HCT116 (cell line): ENCODE measurements around the gene OR4B1. TPM values are rescaled to one million over a fixed set of nuclear protein-coding genes. Genes with fewer than 3 reads are reported as not detected.

ENCODE experiments used
- ATAC-seq: fragments of 200-7000 bp; cut with Tn5 transposase; 2 replicates; pipeline ENCODE4 v1.9.1; 2020; ENCODE audit warnings: mild to moderate bottlenecking, moderate library complexity
- BruUV-seq: library from RNA; stranded (reverse); fragments of 400-500 nt; replicated peaks from 2 replicates; lab custom pipeline; 2021; lab: Mats Ljungman, UMichigan
- CTCF ChIA-PET: fragments of 300-600 bp; sonication (Branson Sonifier 250); formaldehyde crosslinking; loops from one replicate; lab custom pipeline; 2021; ENCODE audit warnings: antibody characterized with exemption; lab: Charles Lee
- POLR2A ChIA-PET: fragments of 300-600, 350-600 bp; sonication (Branson Sonifier 250); formaldehyde crosslinking; loops from one replicate; lab custom pipeline; 2021; ENCODE audit warnings: antibody characterized with exemption; lab: Charles Lee
- RAD21 ChIA-PET, 2 experiments: fragments of 300-600 bp; sonication (Branson Sonifier 250); formaldehyde crosslinking; loops; one replicate each; lab custom pipeline; 2023; ENCODE audit warnings: low total read pairs in 2 of 2; ENCODE audit not compliant: uncharacterized antibody in 2 of 2, unreplicated experiment in 2 of 2, low non-redundant PET in 1 of 2; lab: Charles Lee
- DNase-seq: peaks from one replicate; pipeline ENCODE4 v3.0.0-alpha.2; 2010; ENCODE audit warnings: low read depth, low spot score
- H2AFZ ChIP-seq: fragments of 200-600 bp; shearing (Covaris generic), sonication (generic); 2 replicates; pipeline ENCODE4 v1.6.1; 2017; ENCODE audit warnings: low read depth, mixed run types, mixed read lengths, antibody characterized with exemption, low read length; ENCODE audit not compliant: poor library complexity, severe bottlenecking
- H3K27ac ChIP-seq: 2 replicates; pipeline ENCODE4 v1.5.1; 2012; ENCODE audit warnings: low read depth, low read length
- H3K27me3 ChIP-seq: fragments of 200-600 bp; sonication (generic); 2 replicates; pipeline ENCODE4 v1.6.1; 2016; ENCODE audit warnings: mixed run types, low read length, mixed read lengths; ENCODE audit not compliant: insufficient read depth
- H3K36me3 ChIP-seq, 2 experiments: fragments of 200-500 bp in 1 of 2; fragments of 200-600 bp in 1 of 2; sonication (Bioruptor generic) in 1 of 2; sonication (generic) in 1 of 2; 2 replicates each; pipeline versions ENCODE4 v1.5.1 to v1.6.1; 2014 to 2016; ENCODE audit warnings: low read length in 2 of 2, inconsistent platforms in 1 of 2, mixed read lengths in 1 of 2, mixed run types in 1 of 2; ENCODE audit not compliant: insufficient read depth in 2 of 2, control insufficient read depth in 1 of 2
- H3K4me1 ChIP-seq, 2 experiments: fragments of 200-600 bp in 1 of 2; sonication (generic) in 1 of 2; 2 replicates each; pipeline versions ENCODE4 v1.5.1 to v1.6.1; 2012 to 2017; ENCODE audit warnings: low read length in 2 of 2, inconsistent platforms in 1 of 2, mild to moderate bottlenecking in 1 of 2, mixed read lengths in 1 of 2, mixed run types in 1 of 2, moderate library complexity in 1 of 2; ENCODE audit not compliant: insufficient read depth in 2 of 2, control insufficient read depth in 1 of 2
- H3K4me2 ChIP-seq: fragments of 200-600 bp; sonication (generic); 2 replicates; pipeline ENCODE4 v1.6.1; 2017; ENCODE audit warnings: mixed run types, low read length, mixed read lengths
- H3K4me3 ChIP-seq, 2 experiments: fragments of 200-600 bp in 1 of 2; sonication (generic) in 1 of 2; replicated peaks in 1 of 2; 2 replicates each; pipeline ENCODE4 v1.5.1; 2011 to 2016; ENCODE audit warnings: low read length in 2 of 2, control low read depth in 1 of 2, low read depth in 1 of 2, mild to moderate bottlenecking in 1 of 2, mixed read lengths in 1 of 2, mixed run types in 1 of 2
- H3K79me2 ChIP-seq: fragments of 200-600 bp; sonication (generic); 2 replicates; pipeline ENCODE4 v1.6.1; 2017; ENCODE audit warnings: mild to moderate bottlenecking, mixed run types, low read length, moderate library complexity, mixed read lengths; ENCODE audit not compliant: insufficient read depth
- H3K9ac ChIP-seq: fragments of 200-600 bp; sonication (generic); 2 replicates; pipeline ENCODE4 v1.6.1; 2016; ENCODE audit warnings: low read length, mixed read lengths
- H3K9me2 ChIP-seq: fragments of 200-600 bp; sonication (generic), shearing (Covaris generic); 2 replicates; pipeline ENCODE4 v1.6.1; 2017; ENCODE audit warnings: mixed run types, mild to moderate bottlenecking, moderate library complexity; ENCODE audit not compliant: insufficient read depth
- H3K9me3 ChIP-seq, 2 experiments: fragments of 200-500 bp in 1 of 2; fragments of 200-600 bp in 1 of 2; sonication (Bioruptor generic) in 1 of 2; sonication (generic) in 1 of 2; 2 replicates each; pipeline ENCODE4 v1.6.1; 2014 to 2017; ENCODE audit warnings: low read length in 2 of 2, mixed read lengths in 2 of 2, inconsistent platforms in 1 of 2, low read depth in 1 of 2, mild to moderate bottlenecking in 1 of 2, mixed run types in 1 of 2, moderate library complexity in 1 of 2; ENCODE audit not compliant: control insufficient read depth in 1 of 2, insufficient read depth in 1 of 2
- H4K20me1 ChIP-seq: fragments of 200-600 bp; sonication (generic), shearing (Covaris generic); 2 replicates; pipeline ENCODE4 v1.6.1; 2017; ENCODE audit warnings: mixed run types, mild to moderate bottlenecking, moderate library complexity; ENCODE audit not compliant: insufficient read depth
- ATF3 ChIP-seq: IDR thresholded peaks from 2 replicates; pipeline ENCODE4 v1.6.1; 2012
- CEBPB ChIP-seq: IDR thresholded peaks from 2 replicates; pipeline ENCODE4 v1.6.1; 2012; ENCODE audit warnings: low read depth
- CTCF ChIP-seq, 3 experiments: fragments of 200-600 bp in 1 of 3; sonication (generic) in 1 of 3; IDR thresholded peaks in 2 of 3; conservative IDR thresholded peaks in 1 of 3; 2 replicates each; pipeline ENCODE4 v1.5.1; 2012 to 2017; ENCODE audit warnings: low read depth in 2 of 3, low read length in 2 of 3, antibody characterized with exemption in 1 of 3, borderline replicate concordance in 1 of 3, control low read depth in 1 of 3, mild to moderate bottlenecking in 1 of 3, mixed read lengths in 1 of 3, mixed run types in 1 of 3, moderate library complexity in 1 of 3; ENCODE audit not compliant: insufficient read depth in 1 of 3
- EGR1 ChIP-seq: IDR thresholded peaks from 2 replicates; pipeline ENCODE4 v1.6.1; 2012; ENCODE audit warnings: low read depth
- ELF1 ChIP-seq: IDR thresholded peaks from 2 replicates; pipeline ENCODE4 v1.6.1; 2012; ENCODE audit warnings: low read depth, borderline replicate concordance
- EZH2phosphoT487 ChIP-seq: fragments of 200-600 bp; IDR thresholded peaks from 2 replicates; pipeline ENCODE4 v1.6.1; 2018; ENCODE audit warnings: antibody characterized with exemption, borderline replicate concordance
- FOSL1 ChIP-seq: IDR thresholded peaks from 2 replicates; pipeline ENCODE4 v1.6.1; 2012; ENCODE audit warnings: low read depth
- JUND ChIP-seq: IDR thresholded peaks from 2 replicates; pipeline ENCODE4 v1.6.1; 2012
- POLR2A ChIP-seq: IDR thresholded peaks from 2 replicates; pipeline ENCODE4 v1.7.0; 2011; ENCODE audit warnings: borderline replicate concordance; ENCODE audit not compliant: insufficient read depth, insufficient read length; ENCODE audit errors: extremely low read depth
- SIN3A ChIP-seq: IDR thresholded peaks from 2 replicates; pipeline ENCODE4 v1.6.1; 2012; ENCODE audit warnings: low read depth
- SP1 ChIP-seq: IDR thresholded peaks from 2 replicates; pipeline ENCODE4 v1.6.1; 2012; ENCODE audit warnings: low read depth
- SRF ChIP-seq: IDR thresholded peaks from 2 replicates; pipeline ENCODE4 v1.6.1; 2012; ENCODE audit warnings: low read depth
- TCF7L2 ChIP-seq: IDR thresholded peaks from 2 replicates; pipeline ENCODE4 v1.7.0; 2011; ENCODE audit warnings: borderline replicate concordance, inconsistent platforms; ENCODE audit not compliant: insufficient read depth, insufficient read length; ENCODE audit errors: extremely low read depth
- ZFX ChIP-seq: fragments of 450-650 bp; IDR thresholded peaks from 2 replicates; pipeline ENCODE4 v1.6.1; 2017
- ZNF274 ChIP-seq: fragments of 200-500 bp; sonication (Bioruptor generic); IDR thresholded peaks from 2 replicates; pipeline ENCODE4 v1.6.1; 2014; ENCODE audit warnings: mild to moderate bottlenecking, low read depth, low read length, inconsistent platforms
- intact Hi-C: fragments of 100-400 bp; cut with micrococcal nuclease; formaldehyde crosslinking; loops from 2 replicates; pipeline ENCODE4 v1.10.0; 2022
- total RNA-seq: library from RNA; stranded (reverse); gene quantifications from one replicate; pipeline ENCODE4 v1.2.1, GENCODE V29; 2021; ENCODE audit not compliant: unreplicated experiment

Gene OR4B1
- total RNA-seq, 1 experiment from 2014 or later: not detected

- RAD21 ChIA-PET: no interaction called here
- DNase-seq: no peak
Observed at GRCh38 chr11:48261600-48261999, 45.0 kb downstream of the OR4B1 start.

GRCh38 chr11:48263423-48263911, 46.9 kb downstream of the OR4B1 start, which contains the start of gene OR4X1:
OR4X1 (plus strand) TSS chr11:48263861; CDS start chr11:48263861, 0 bp downstream.
- Histone ChIP-seq H3K4me3 (no peak within 1 kb of the TSS), H3K4me2 (no peak within 1 kb of the TSS), H3K79me2 (no peaks in the 10 kb centered on the region), H2AFZ (no peak within 1 kb of the TSS), H4K20me1 (no peaks in the 10 kb centered on the region), H3K9me2 (no peaks in the 10 kb centered on the region), H3K9me3 (no peaks in the 10 kb centered on the region), H3K36me3 (no peaks in the 10 kb centered on the region), H3K27ac (no peak within 1 kb of the TSS), H3K4me1 (no peaks in the 10 kb centered on the region), H3K27me3 (no peaks in the 10 kb centered on the region), H3K9ac (no peak within 1 kb of the TSS)
- intact Hi-C loops: no loop called here
- BruUV-seq: no TSS peak
- TF ChIP-seq ZFX (no peak), CTCF (IDR thresholded peaks at IDR 0.05 in 2 of 3, conservative IDR thresholded peaks at IDR 0.05 in 1 of 3; ENCODE audit: borderline replicate concordance in 1 of 3, insufficient read depth in 1 of 3, low read depth in 2 of 3, low read length in 2 of 3) (no peak), POLR2A (no peak), CEBPB (no peak), EGR1 (no peak), ATF3 (no peak), ELF1 (no peak)
- ChIA-PET CTCF (no interaction called here), POLR2A (no interaction called here), RAD21 (no interaction called here)
- DNase-seq (no peak), ATAC-seq (no peak)

More at GRCh38 chr11:48261600-48261999, 45.0 kb downstream of the OR4B1 start:
- Histone ChIP-seq H2AFZ (no peak overlapping the region), H3K9me2 (no peaks in the 10 kb centered on the region), H3K9me3 (no peaks in the 10 kb centered on the region), H3K9ac (no peak overlapping the region), H3K4me1 (no peaks in the 10 kb centered on the region), H3K4me3 (no peak overlapping the region)
- POLR2A ChIA-PET: no interaction called here
- CTCF ChIA-PET: no interaction called here
- intact Hi-C loops: no loop called here
- no peak for ATAC-seq
- no peak for TF ChIP-seq EGR1
- no peak for TF ChIP-seq POLR2A
- TF ChIP-seq JUND: no peak
- TF ChIP-seq SIN3A: no peak
- TF ChIP-seq TCF7L2: no peak
- TF ChIP-seq FOSL1: no peak
- no peak for TF ChIP-seq EZH2phosphoT487
- TF ChIP-seq SRF: no peak
- TF ChIP-seq ELF1: no peak
- TF ChIP-seq ZNF274: no peak
- TF ChIP-seq SP1: no peak
- TF ChIP-seq, all 23 proteins: peak for 0
- no peaks in the 10 kb centered on the region for H3K36me3 ChIP-seq
- no peaks in the 10 kb centered on the region for H3K79me2 ChIP-seq
- H3K27ac ChIP-seq: no peak overlapping the region
- no peaks in the 10 kb centered on the region for H3K27me3 ChIP-seq
- no peaks in the 10 kb centered on the region for H4K20me1 ChIP-seq
- BruUV-seq: no TSS peak
- no peak overlapping the region for H3K4me2 ChIP-seq
